MM.1S (cell line): ENCODE measurements around the gene ZNF337.

Source experiments
- EZH2 ChIP-seq: fragments of 300-600 bp; sonication (generic); optimal IDR thresholded peaks from 2 replicates; pipeline ENCODE3; 2017; ENCODE audit warnings: low read depth, mild to moderate bottlenecking, antibody characterized with exemption, low read length, mixed read lengths
- EZH2phosphoT487 ChIP-seq: fragments of 300-600 bp; sonication (generic); IDR thresholded peaks from 2 replicates; pipeline ENCODE4 v1.6.1; 2018; ENCODE audit warnings: antibody characterized with exemption, low read length
- TF ChIP-seq, protein P1 (sequence below): fragments of 300-600 bp; sonication (generic); IDR thresholded peaks from 2 replicates; pipeline ENCODE4 v1.5.1; 2016; ENCODE audit warnings: antibody characterized with exemption, low read length, mixed read lengths

- TF ChIP-seq, protein P1, sequence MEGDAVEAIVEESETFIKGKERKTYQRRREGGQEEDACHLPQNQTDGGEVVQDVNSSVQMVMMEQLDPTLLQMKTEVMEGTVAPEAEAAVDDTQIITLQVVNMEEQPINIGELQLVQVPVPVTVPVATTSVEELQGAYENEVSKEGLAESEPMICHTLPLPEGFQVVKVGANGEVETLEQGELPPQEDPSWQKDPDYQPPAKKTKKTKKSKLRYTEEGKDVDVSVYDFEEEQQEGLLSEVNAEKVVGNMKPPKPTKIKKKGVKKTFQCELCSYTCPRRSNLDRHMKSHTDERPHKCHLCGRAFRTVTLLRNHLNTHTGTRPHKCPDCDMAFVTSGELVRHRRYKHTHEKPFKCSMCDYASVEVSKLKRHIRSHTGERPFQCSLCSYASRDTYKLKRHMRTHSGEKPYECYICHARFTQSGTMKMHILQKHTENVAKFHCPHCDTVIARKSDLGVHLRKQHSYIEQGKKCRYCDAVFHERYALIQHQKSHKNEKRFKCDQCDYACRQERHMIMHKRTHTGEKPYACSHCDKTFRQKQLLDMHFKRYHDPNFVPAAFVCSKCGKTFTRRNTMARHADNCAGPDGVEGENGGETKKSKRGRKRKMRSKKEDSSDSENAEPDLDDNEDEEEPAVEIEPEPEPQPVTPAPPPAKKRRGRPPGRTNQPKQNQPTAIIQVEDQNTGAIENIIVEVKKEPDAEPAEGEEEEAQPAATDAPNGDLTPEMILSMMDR: no peak
- TF ChIP-seq EZH2 (no peak), EZH2phosphoT487 (no peak)
These were observed 66.7 kb downstream of the ZNF337 start for GRCh38 chr20:25629816-25630499.
